GM18870 (cell line): ENCODE measurements around the gene SHISA3.

Source experiments
- ATAC-seq: cut with Tn5 transposase; IDR thresholded peaks from one replicate; pipeline ENCODE4 v1.9.1; 2021; ENCODE audit warnings: moderate library complexity; ENCODE audit not compliant: unreplicated experiment

Gene SHISA3

DNA sequence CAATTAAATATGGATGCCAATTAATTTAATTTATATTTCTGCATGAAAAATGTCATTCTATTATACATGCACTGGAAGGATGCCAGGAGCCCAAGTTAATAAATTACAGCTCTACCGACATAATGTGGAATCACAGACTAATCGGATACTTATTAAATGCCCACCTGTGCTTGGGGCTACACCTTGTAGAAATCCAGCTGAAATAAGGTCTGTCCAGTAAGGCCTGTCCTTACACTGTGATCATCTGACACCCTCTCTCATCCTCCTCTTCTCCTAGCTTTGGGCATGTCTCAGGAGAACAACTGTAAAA is 6.0 kb upstream of the SHISA3 start:
- ATAC-seq = no peak

DNA sequence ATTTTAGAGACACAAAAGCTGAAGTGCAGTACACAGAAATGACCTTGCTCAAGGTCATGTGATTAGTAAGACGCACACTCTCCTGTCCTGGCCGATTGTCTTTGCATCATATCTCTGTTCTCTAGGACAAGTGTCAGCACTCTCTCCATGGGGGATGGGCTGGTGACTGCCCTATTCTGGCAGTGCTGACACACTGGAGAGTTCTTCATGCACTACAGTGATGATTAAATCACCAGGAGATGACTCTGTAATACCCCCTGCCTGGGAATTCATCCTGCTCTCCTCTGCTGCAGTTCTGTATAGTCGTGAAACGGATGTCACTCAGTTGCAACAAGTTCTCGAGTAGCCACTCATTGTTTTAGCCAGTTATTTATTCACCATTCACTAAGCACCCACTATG is 5.3 kb upstream of the SHISA3 start:
- no peak for ATAC-seq

DNA sequence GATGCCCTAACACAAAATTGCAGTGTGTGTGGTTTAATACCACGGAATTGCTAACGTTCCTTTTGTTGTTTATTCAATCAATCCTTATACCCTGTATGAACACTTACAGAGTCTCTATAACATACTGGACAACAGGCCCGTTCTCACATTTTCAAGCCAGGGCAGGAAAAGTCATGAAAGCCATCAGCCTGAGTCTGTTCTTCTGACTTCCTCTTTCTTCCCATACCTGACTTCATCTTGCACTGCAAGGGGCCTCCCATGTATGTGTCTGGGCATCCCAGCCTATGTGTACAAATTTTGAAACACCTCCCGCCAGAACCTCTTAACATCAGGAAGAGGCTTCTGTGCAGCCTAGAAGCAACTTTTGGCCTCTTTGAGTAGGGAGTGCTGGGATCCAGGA is 4.9 kb upstream of the SHISA3 start:
- ATAC-seq = no peak

DNA sequence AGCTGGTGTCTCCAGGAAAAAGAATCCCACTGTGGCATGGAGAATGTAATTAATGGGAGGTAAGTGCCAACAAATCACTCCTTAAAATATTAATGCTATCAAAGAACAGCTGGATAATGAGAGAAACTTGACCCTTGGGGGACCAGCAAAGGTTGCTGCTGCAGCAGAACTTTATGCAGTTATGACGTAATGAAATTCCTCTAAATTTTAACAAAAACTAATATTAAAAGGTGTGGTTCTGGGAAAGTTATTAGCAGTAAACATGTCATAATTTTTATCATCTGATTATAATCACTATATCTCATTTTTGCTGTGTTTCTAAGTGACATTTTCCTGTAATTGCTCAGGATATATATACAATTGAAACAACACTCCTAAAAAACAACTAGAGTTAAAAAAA is 1.7 kb upstream of the SHISA3 start:
- ATAC-seq = no peak

DNA sequence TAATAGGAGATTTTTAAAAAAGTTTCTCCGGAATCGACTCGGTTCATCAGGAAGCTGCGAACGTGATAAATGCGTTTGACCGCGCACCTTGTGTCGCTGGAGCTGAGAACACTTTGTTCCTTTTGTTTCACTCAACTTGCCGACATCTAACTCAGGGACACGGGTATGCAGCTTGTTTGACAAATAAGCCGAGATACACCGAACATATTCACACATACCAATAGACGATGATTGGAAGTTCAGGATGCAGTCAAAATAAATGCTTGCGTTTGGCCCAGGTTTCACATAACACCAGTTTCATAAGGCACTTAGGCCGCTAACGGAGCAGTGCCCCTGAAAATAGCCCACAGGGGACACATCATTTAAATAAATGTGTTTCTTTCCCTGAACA is 932 bp upstream of the SHISA3 start:
- no peak for ATAC-seq

DNA sequence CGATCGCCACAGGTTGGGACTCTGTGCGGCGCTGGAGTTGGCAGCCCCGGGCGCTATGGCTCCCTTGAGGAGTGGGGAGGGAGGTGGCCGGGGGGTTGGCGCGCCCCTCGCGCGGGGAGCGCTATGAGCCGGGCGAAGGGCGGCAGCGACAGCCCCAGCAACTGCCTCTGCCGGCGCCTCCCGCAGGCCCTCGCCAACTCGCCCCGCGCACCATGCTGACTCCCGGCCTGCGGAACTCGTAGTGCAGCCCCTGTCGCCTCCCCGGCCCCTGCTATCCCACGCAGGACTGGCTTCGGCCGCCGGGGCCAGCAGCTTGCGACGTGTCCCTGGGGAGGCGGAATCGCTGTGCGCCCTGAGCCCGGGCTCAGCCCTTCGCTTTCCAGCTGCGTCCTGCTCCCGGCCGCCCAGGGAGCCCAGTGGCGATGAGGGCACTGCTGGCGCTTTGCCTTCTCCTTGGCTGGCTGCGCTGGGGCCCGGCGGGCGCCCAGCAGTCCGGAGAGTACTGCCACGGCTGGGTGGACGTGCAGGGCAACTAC is 415 bp downstream of the SHISA3 start:
- no peak for ATAC-seq

DNA sequence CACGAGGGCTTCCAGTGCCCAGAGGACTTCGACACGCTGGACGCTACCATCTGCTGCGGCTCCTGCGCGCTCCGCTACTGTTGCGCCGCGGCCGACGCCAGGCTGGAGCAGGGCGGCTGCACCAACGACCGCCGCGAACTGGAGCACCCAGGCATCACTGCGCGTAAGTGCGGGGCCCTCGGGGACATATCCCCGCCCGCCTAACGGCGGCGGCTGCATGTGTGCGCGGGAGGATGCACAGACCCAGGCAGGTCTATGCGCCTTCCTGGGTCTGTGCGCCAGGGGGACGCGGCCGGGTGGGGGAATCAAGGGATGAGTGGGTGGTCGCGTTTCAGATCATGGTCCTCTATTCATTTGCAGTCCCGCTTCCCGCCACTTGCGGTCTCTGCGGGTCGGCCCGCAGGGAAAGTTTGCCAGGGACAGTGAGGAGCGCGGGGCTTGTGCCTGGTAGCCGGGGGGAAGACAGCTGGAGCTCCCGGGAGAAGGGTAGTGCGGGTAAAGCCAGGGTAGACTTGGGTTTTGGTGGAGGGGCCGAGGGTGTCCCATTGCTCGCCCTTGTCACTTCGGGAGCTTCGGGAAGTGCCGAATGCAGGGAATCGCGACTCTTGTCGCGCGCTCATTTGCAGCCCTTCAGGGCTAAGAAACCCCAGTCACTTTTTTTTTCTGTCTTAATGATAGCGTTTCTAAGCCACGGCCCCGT is 1.0 kb downstream of the SHISA3 start:
- no peak for ATAC-seq

DNA sequence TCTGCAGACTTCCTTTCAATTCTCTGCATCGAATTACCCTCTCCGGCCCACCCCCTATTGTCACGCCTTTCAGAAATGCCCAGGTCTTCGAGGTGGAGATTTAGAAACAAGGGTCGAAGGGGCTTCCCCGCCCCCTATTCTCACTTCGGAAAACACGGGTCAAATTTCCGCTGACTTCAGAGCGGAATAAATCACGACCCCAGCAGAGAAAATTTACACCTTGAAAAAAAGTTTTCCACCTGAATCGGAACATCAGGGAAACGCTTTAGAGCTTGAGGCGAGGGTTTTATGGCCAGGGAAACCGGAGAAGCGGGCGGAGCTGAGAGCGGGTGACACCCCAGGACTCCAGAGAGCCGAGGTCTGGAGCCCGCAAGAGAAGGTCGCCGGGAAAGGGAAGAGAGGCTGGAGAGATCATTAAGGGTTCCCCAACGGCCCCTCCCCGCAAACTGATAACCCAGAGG is 1.6 kb downstream of the SHISA3 start:
- ATAC-seq = no peak

DNA sequence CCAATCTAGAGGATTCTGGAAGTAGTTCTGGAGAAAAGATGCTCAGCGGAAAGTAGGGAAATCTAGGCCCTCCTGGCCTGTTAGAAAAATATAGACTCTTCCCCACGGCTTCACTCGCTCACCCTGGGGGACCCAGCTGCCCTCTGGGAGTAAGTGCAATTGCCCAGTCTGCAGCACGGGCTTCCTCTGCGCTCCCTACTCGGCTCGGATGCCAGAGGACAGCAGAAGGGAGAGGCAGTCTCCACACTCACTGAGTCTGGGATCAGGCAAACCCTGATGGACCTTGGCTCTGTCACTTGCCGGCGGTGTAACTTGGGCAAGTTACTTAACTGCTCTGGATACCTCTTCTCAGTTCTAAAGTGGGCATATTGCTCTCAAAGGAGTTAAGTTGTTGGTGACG is 2.1 kb downstream of the SHISA3 start:
- no peak for ATAC-seq

DNA sequence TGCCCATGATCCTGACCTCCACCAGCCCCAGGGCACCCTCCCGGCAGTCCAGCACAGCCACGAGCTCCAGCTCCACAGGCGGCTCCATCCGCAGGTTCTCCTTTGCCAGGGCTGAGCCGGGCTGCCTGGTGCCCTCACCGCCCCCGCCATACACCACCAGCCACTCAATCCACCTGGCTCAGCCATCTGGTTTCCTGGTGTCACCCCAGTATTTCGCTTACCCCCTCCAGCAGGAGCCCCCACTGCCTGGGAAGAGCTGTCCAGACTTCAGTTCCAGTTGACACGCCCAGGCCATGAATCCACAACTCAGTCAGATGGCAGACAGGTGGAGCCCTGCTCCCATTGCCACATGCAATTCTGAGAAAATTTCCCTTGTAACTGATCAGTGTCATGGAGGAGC is 3.9 kb downstream of the SHISA3 start:
- no peak for ATAC-seq

DNA sequence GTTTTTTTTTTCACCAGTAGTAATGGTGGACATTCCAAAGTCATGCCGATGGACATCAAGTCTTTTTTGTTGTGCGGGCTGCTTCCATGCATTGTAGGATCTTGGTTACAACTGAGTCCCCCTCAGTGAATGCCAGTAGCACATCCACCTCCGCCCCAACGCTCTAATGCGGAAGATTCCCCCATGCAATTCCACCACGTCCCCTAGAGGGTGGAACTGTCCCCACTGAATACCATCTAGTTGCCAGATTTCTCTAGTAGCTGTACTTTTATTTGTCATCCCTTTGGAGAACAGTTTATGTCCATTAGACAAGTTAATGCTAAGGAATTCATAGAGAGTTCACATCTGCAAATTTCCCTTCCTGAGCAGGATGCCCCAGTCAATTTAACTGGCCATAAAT is 6.7 kb downstream of the SHISA3 start:
- ATAC-seq = no peak

DNA sequence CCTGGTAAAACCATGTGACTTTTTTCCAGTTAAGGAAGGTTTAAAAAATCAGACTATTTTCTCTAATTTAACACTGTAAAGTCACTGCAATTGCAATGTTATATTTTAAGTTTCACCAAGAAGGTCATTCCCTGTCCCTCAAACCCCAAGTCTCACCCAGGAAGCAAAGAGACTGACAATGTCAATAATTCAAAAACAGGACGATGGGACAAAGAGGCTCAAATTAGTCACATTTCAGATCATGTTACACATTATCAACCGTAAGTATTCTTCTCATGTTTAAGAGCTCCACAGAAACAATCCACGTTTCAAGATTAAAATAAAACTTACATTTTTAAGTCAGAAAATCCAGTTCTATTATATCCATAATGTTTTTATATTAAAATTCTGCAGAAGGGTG is 13.2 kb downstream of the SHISA3 start:
- ATAC-seq = no peak

DNA sequence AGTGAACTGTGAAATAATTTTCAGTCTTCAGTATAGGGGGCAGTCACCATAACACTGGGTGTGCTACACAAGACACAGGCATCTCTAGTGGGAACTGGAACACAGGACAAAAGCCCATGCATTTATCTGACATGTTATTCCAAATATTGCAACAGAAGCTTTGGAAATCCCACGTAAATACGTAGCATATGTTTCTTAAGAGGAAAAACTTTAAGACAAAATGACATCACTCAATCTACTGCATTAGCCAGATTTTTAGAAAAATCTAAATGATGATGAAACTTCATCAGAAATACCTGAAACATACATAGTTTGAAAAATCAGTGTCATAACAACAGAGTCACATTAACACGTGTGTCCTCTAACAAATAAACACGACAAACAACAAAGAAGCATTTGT is 14.5 kb downstream of the SHISA3 start:
- no peak for ATAC-seq

DNA sequence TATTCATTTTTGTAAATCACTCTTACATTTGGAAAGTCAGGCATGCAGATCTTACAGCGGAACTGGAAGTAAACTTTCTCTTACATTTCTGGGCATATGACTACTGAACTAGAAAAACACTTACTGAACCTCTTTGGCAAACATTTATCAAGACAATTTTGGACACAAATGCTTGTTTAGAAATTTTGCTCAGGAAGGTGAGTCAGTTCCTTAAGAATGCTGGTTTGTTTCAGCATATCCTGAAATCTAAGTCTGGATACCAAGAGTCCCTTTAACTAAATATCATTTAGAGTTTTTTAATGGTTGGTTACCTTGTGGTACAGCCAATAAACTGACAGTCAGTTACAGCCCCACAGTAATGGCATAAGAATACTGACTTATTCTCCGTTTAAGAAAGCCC is 15.0 kb downstream of the SHISA3 start:
- ATAC-seq = no peak

DNA sequence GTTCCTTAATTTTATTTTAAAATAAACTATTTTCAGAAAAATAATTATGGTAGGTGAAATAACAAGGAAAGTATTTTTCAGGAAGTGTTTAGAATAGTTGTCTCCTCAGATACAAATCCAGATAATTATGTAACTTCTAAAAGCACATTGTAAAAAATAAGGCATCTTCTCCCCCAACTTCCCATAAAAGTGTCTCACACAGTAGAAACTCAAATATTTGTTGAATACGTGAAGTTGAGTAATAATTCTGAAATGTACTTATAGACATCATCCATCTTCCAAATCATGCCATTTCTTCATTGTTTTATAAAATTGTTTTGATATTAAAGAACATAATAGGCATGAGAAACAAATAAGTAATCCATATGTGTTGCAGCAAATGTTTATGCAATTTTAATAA is 18.0 kb downstream of the SHISA3 start:
- ATAC-seq = no peak

DNA sequence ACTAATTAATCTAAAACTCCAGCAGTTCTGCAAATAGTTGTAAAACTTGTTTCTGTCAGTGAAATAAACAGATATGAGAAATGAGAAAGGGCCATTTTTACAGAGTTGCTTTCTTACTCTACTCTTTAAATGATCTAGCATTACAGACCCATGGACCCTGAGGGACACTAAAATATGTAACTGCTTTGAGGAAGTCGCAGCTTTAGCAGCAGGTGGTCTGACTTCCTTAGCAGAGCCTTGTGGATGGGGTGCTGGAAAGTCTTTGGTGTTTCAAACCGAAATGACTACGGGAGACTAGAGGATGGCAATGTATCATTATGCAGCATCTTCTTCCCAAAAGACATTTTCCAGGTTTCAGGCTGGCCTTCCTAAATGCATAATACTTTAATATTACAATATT is 18.7 kb downstream of the SHISA3 start:
- no peak for ATAC-seq

DNA sequence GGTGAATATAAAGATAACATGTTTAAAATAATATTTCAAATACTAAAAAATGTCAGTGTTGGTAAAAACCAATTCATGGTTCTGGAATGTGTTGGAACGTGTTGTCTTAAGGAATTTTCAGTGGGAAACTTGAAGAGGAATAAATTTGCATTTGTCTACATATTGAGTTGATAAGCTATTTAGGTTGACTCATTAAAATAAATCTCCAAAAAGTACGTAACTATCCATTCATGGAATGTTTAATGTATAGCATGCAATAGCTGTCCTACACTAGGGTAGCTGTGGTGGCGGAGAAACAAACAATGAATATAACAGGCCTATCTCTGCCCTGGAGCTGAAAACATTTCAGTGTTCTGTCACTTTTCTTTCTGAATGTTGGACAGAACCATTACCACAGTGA is 20.3 kb downstream of the SHISA3 start:
- no peak for ATAC-seq

DNA sequence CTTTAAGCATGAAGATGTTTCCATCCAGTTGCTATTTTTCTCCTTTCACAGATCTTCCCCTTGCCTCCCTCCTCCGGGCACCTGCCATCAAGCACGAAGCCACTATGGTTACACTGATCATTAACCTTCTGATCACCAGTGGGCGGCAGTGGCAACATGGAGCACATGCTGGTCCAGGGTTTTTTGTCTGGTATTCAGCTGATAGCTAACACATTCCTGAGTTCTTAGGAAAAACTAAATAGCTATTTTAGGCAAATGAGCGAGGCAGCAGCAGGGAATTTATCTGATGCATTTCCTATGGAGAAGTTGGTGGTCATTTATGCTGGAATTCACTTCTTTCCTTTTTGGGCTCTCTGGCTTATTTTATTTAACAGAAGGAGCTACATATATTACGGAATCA is 22.9 kb downstream of the SHISA3 start:
- ATAC-seq = no peak

DNA sequence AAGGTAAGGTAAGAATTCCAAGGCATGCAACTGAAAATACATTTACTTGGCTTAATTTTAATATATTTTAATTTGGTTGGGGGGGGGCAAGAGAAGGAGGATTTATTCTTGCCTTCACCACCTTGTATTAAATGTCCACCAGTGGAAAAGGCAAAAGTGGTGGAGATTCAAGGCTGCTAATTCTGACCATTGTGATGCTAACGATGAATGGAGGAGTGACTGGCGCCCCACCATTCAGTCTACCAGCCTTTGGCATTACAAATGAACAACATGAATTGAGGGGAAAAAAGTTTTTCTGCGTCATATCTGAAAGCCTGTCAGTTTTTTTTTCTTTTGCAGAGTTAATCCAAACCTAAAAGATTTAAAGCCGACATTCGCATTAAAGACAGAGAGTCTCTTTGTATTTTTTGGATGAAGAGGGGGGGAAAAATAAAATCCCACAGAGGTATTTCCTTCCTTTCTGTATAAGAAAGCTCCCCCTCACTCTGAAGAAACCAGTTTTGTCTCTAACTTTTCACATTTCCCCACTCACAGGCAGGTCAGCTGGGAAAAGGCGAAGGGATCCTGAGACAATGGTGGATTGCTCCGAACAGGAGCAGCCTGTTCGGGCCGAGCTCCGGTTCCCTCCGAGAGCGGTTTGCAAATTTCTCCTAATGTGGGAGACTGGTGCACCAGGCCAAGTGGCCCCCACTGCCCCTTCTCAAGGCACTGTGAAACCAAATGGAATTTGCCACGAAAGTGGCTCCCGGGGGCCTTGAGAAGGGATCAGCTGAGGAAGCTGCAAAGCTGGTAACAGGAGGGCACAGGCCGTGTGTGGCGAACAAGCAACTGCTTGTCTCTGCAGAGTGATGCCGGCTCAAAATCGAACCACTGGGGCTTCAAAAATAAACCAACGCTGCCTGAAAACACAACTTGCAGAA is 28.1 kb downstream of the SHISA3 start:
- ATAC-seq = no peak

DNA sequence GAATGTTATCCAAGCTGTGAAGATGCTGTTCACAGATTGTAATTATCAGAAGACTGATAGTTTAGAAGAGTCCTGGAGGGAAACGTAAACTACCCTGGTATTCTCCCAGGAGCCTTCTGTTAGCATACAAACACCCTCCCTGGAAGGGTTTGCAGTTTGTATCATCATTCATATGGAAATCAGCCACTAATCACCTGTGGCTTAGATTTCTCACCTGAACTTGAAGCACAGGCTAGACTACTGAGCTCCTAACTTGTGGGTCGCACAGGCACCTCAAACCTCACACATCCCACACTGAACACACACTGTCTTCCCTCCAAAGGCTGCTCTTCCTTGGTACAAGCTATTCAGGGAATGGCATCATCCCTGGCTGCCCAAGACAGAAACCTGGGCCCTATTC is 30.7 kb downstream of the SHISA3 start:
- ATAC-seq = no peak

DNA sequence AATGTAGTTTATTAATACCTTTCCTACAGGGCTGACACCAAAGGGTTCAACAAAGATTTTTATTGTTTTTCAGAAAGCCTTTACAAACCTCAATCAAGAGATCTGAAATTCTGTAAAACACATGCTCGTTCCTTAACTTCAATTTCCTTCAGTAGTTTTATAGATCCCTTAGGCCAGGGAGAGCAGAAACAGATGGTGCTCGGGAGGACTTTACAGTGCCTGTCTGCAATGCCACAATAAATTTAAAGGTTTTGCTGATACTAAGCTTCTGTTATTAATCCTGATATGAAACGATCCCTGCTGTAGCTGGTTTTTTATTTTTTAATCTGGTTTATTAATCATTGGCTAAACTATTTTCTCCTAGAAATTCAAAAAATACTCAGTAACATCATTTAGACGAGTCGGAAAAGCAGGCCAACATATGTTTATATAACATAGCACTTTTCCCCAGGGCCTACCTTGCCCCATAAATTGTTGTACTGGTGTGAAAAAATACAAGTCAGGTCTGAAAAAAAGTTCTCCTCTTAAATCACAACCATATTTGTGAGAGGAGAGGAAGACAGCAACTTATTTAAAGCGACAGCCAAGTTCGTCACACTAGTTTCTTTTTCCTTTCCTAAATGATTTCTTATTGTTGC is 39.8 kb downstream of the SHISA3 start:
- ATAC-seq = no peak

DNA sequence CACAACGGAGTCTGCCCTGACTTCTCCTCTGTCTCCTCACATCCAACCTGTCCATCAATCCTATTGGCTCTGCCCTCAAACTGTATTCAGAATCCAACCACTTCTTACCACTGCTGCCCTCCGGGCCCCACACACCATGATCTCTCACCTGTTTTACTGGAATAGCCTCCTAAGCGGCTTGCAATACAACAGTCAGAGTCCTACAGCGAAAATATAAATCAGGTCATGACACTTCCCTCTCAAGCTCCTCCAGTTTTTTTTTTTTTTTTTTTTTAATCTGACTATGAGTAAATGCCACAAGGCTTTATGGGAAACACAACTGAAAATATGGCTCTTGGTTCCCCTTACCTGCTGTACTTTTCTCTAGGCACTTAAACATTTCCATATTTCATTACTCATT is 42.8 kb downstream of the SHISA3 start:
- ATAC-seq = no peak
